Measurements from ENCODE around the gene BHLHE23.
A peak's percentile ranks its signal among the peaks of the same experiment; 100 is the strongest.

Gene BHLHE23

GRCh38 chr20:62991196-62991807 is 15.5 kb downstream of the BHLHE23 start:
- Histone ChIP-seq H2AFZ (ENCODE audit: low read length) (no peak overlapping the region), H3K9me2 (replicated peaks; ENCODE audit: insufficient read depth, low read length) (no peaks in the 10 kb centered on the region), H3K9me3 (replicated peaks; ENCODE audit: insufficient read depth, low read length) (no peaks in the 10 kb centered on the region), H3K4me3 (ENCODE audit: low read length) (no peak overlapping the region), H3K79me2 (ENCODE audit: low read length) (no peaks in the 10 kb centered on the region), H3K4me1 (ENCODE audit: low read length) (0 out of 2 replicates have a peak, but pooled peaks cover 6% of the 10 kb centered on the region), H3K36me3 (replicated peaks; ENCODE audit: insufficient read depth, low read length) (no peaks in the 10 kb centered on the region), H3K9ac (ENCODE audit: low read length) (no peak overlapping the region), H3K27ac (ENCODE audit: low read length) (no peak overlapping the region), H4K20me1 (ENCODE audit: insufficient read depth, low read length) (no peaks in the 10 kb centered on the region), H3F3A (ENCODE audit: insufficient read depth, low read length) (no peaks in the 10 kb centered on the region), H3K4me2 (ENCODE audit: low read depth, low read length) (no peak overlapping the region), H3K27me3 (replicated peaks; ENCODE audit: insufficient read depth, low read length) (peaks cover 88% of the 10 kb centered on the region)
- no peak for DNase-seq
- TF ChIP-seq EZH2phosphoT487 (IDR thresholded peaks at IDR 0.05; ENCODE audit: low read length) = no peak
- TF ChIP-seq, protein P1, sequence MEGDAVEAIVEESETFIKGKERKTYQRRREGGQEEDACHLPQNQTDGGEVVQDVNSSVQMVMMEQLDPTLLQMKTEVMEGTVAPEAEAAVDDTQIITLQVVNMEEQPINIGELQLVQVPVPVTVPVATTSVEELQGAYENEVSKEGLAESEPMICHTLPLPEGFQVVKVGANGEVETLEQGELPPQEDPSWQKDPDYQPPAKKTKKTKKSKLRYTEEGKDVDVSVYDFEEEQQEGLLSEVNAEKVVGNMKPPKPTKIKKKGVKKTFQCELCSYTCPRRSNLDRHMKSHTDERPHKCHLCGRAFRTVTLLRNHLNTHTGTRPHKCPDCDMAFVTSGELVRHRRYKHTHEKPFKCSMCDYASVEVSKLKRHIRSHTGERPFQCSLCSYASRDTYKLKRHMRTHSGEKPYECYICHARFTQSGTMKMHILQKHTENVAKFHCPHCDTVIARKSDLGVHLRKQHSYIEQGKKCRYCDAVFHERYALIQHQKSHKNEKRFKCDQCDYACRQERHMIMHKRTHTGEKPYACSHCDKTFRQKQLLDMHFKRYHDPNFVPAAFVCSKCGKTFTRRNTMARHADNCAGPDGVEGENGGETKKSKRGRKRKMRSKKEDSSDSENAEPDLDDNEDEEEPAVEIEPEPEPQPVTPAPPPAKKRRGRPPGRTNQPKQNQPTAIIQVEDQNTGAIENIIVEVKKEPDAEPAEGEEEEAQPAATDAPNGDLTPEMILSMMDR (IDR thresholded peaks at IDR 0.05; ENCODE audit: low read length) = no peak
- TF ChIP-seq EZH2 (optimal IDR thresholded peaks at IDR 0.05; ENCODE audit: low read depth, low read length) = no peak

DNA sequence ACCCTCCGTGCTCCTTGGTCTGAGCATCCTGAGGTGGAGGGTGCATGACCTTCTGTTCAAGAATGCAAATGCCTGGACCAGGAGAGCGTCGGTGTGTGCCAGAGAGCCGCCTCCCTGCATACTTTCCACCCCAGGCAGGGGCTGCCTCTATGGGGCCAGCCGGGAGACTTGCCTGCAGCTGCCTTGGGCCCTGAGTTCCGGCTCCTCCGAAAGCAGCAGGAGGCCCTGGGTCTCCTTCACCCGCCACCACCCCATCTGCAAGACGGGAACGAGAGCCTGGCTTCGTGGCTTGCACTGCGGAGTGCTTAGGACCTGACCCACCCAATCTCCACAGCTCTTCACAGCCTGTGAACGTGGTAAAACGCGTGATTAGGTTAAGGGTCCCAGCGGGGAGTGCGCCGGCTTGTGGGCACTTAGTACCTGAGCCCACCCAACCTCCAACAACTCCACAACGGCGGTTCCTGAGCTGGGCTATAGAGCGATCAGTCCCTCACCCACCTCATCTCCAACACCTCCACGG is 16.4 kb downstream of the BHLHE23 start:
- Histone ChIP-seq H2AFZ (ENCODE audit: low read length) (no peak overlapping the region), H3K9me3 (replicated peaks; ENCODE audit: insufficient read depth, low read length) (no peaks in the 10 kb centered on the region), H4K20me1 (ENCODE audit: insufficient read depth, low read length) (no peaks in the 10 kb centered on the region), H3K4me1 (ENCODE audit: low read length) (0 out of 2 replicates have a peak, but pooled peaks cover 6% of the 10 kb centered on the region), H3K9me2 (replicated peaks; ENCODE audit: insufficient read depth, low read length) (no peaks in the 10 kb centered on the region), H3K27me3 (replicated peaks; ENCODE audit: insufficient read depth, low read length) (peaks cover 86% of the 10 kb centered on the region), H3K9ac (ENCODE audit: low read length) (no peak overlapping the region), H3K4me3 (ENCODE audit: low read length) (no peak overlapping the region), H3F3A (ENCODE audit: insufficient read depth, low read length) (no peaks in the 10 kb centered on the region), H3K4me2 (ENCODE audit: low read depth, low read length) (no peak overlapping the region), H3K27ac (ENCODE audit: low read length) (no peak overlapping the region), H3K36me3 (replicated peaks; ENCODE audit: insufficient read depth, low read length) (no peaks in the 10 kb centered on the region), H3K79me2 (ENCODE audit: low read length) (no peaks in the 10 kb centered on the region)
- DNase-seq = no peak
- TF ChIP-seq EZH2phosphoT487 (IDR thresholded peaks at IDR 0.05; ENCODE audit: low read length) (no peak), EZH2 (optimal IDR thresholded peaks at IDR 0.05; ENCODE audit: low read depth, low read length) (no peak)
- TF ChIP-seq, protein P1 (IDR thresholded peaks at IDR 0.05; ENCODE audit: low read length) = no peak

- Histone ChIP-seq H4K20me1 (ENCODE audit: insufficient read depth, low read length) (no peaks in the 10 kb centered on the region), H3K4me2 (ENCODE audit: low read depth, low read length) (peak overlapping the region; percentile 87), H3K79me2 (ENCODE audit: low read length) (no peaks in the 10 kb centered on the region), H3K4me3 (ENCODE audit: low read length) (peak overlapping the region; percentile 62), H3K36me3 (replicated peaks; ENCODE audit: insufficient read depth, low read length) (no peaks in the 10 kb centered on the region), H3K9me2 (replicated peaks; ENCODE audit: insufficient read depth, low read length) (no peaks in the 10 kb centered on the region), H3K27ac (ENCODE audit: low read length) (no peak overlapping the region), H3K9ac (ENCODE audit: low read length) (no peak overlapping the region; the same call in 1 of the 2 replicates), H3K9me3 (replicated peaks; ENCODE audit: insufficient read depth, low read length) (no peaks in the 10 kb centered on the region), H3K27me3 (replicated peaks; ENCODE audit: insufficient read depth, low read length) (peaks cover 81% of the 10 kb centered on the region), H3K4me1 (ENCODE audit: low read length) (0 out of 2 replicates have a peak, but pooled peaks cover 6% of the 10 kb centered on the region), H2AFZ (ENCODE audit: low read length) (peak overlapping the region; percentile 58), H3F3A (ENCODE audit: insufficient read depth, low read length) (no peaks in the 10 kb centered on the region)
- no peak for DNase-seq
- TF ChIP-seq, protein P1 (IDR thresholded peaks at IDR 0.05; ENCODE audit: low read length) = no peak
- no peak for TF ChIP-seq EZH2 (optimal IDR thresholded peaks at IDR 0.05; ENCODE audit: low read depth, low read length)
- TF ChIP-seq EZH2phosphoT487 (IDR thresholded peaks at IDR 0.05; ENCODE audit: low read length) = no peak
These were observed 17.6 kb downstream of the BHLHE23 start for GRCh38 chr20:62989201-62989601.

All from MM.1S (cell line).